K562 (cell line): ENCODE results near the gene NIPSNAP2. TPM values are rescaled to one million over a fixed set of nuclear protein-coding genes. Genes with fewer than 3 reads are reported as not detected.
A peak's percentile ranks its signal among the peaks of the same experiment; 100 is the strongest.

Experiments
- ARID1B ChIP-seq: fragments of 450-650 bp; IDR thresholded peaks from 2 replicates; pipeline ENCODE4 v1.6.1; 2016; ENCODE audit warnings: antibody characterized with exemption, mild to moderate bottlenecking, inconsistent platforms
- CBX1 ChIP-seq: sonication (generic); IDR thresholded peaks from 2 replicates; pipeline ENCODE4 v1.6.1; 2016; ENCODE audit warnings: antibody characterized with exemption, low read depth, mild to moderate bottlenecking
- CREB1 ChIP-seq, 2 experiments: sonication (generic) in 1 of 2; formaldehyde crosslinking in 1 of 2; IDR thresholded peaks; 2 replicates each; pipeline versions ENCODE4 v1.6.1 to v1.8.0; 2012 to 2022; ENCODE audit warnings: inconsistent platforms in 1 of 2, mild to moderate bottlenecking in 1 of 2, missing genetic modification reagents in 1 of 2, moderate library complexity in 1 of 2
- RBFOX2 ChIP-seq: fragments of 200-400 bp; formaldehyde crosslinking; IDR thresholded peaks from 2 replicates; pipeline ENCODE4 v1.6.1; 2017; ENCODE audit warnings: low read depth, mild to moderate bottlenecking, low read length, moderate library complexity
- RBM22 ChIP-seq: fragments of 200-400 bp; formaldehyde crosslinking; IDR thresholded peaks from 2 replicates; pipeline ENCODE4 v1.6.1; 2018; ENCODE audit warnings: low read length, low read depth; ENCODE audit not compliant: poor library complexity, severe bottlenecking
- RFX7 ChIP-seq: fragments of 250-450 bp; sonication (Bioruptor Pico); IDR thresholded peaks from 2 replicates; pipeline ENCODE4 v1.5.1; 2021; ENCODE audit warnings: mild to moderate bottlenecking
- SAFB2 ChIP-seq: fragments of 200-400 bp; formaldehyde crosslinking; IDR thresholded peaks from 2 replicates; pipeline ENCODE4 v1.6.1; 2018; ENCODE audit warnings: borderline replicate concordance, low read length, low read depth, moderate library complexity; ENCODE audit not compliant: severe bottlenecking
- TAF1 ChIP-seq: IDR thresholded peaks from 2 replicates; pipeline ENCODE4 v1.6.1; 2011; ENCODE audit warnings: mild to moderate bottlenecking, low read length, moderate library complexity; ENCODE audit not compliant: insufficient read depth, control insufficient read depth, severe bottlenecking; ENCODE audit errors: extremely low read depth
- U2AF2 ChIP-seq: fragments of 200-400 bp; formaldehyde crosslinking; optimal IDR thresholded peaks from 2 replicates; pipeline ENCODE3; 2017; ENCODE audit warnings: low read depth, mild to moderate bottlenecking, low read length
- polyA plus RNA-seq, 8 experiments: library from polyadenylated mRNA; depleted of rRNA in 4 of 8; stranded (reverse) in 5 of 8; unstranded in 3 of 8; fragments of >200 nt; fragmentation: Nextera tagmentation in 2 of 8; fragmentation: Illumina TruSeq in 1 of 8; extraction: Ambion mirVana in 2 of 8; extraction: Trizol in 1 of 8; gene quantifications; 2 replicates each; pipeline versions ENCODE4 v1.2.1 to v1.2.3, GENCODE V29; 2011 to 2014; ENCODE audit warnings: inconsistent platforms in 1 of 8, missing spikeins in 1 of 8
- total RNA-seq, 7 experiments: library from RNA; depleted of rRNA in 6 of 7; stranded (reverse); fragments of >200 nt in 6 of 7; fragmentation: Illumina TruSeq in 2 of 7; extraction: Trizol in 2 of 7; gene quantifications; 2 replicates each; pipeline versions ENCODE4 v1.2.1 to v1.2.3, GENCODE V29; 2011 to 2021; ENCODE audit warnings: low replicate concordance in 1 of 7
- TF ChIP-seq, protein P1 (sequence below): fragments of 250-450 bp; sonication (Bioruptor Pico); IDR thresholded peaks from 2 replicates; pipeline ENCODE4 v1.8.0; 2021; ENCODE audit warnings: moderate library complexity, mild to moderate bottlenecking, inconsistent platforms
- TF ChIP-seq, protein P2 (sequence below): sonication (generic); formaldehyde crosslinking; IDR thresholded peaks from 2 replicates; pipeline ENCODE4 v1.8.0; 2023; ENCODE audit warnings: missing genetic modification reagents, mild to moderate bottlenecking, borderline replicate concordance
- TF ChIP-seq, protein P3 (sequence below): fragments of 250-450 bp; sonication (Bioruptor Pico); IDR thresholded peaks from 2 replicates; pipeline ENCODE4 v1.4.0; 2020; ENCODE audit warnings: mild to moderate bottlenecking
- TF ChIP-seq, protein P4 (sequence below): sonication (generic); formaldehyde crosslinking; IDR thresholded peaks from 2 replicates; pipeline ENCODE4 v1.8.0; 2022; ENCODE audit warnings: missing genetic modification reagents, mild to moderate bottlenecking, borderline replicate concordance
- TF ChIP-seq, protein P5 (sequence below): fragments of 250-450 bp; sonication (Bioruptor Pico); IDR thresholded peaks from 2 replicates; pipeline ENCODE4 v1.5.0; 2020; ENCODE audit warnings: mild to moderate bottlenecking

Gene NIPSNAP2
- total and polyA plus RNA-seq, 9 of the 15 experiments (the other 6 are each of a cell fraction or from before 2014, with no cell fraction given), result 24.9 to 107 (median 53.0) TPM

DNA sequence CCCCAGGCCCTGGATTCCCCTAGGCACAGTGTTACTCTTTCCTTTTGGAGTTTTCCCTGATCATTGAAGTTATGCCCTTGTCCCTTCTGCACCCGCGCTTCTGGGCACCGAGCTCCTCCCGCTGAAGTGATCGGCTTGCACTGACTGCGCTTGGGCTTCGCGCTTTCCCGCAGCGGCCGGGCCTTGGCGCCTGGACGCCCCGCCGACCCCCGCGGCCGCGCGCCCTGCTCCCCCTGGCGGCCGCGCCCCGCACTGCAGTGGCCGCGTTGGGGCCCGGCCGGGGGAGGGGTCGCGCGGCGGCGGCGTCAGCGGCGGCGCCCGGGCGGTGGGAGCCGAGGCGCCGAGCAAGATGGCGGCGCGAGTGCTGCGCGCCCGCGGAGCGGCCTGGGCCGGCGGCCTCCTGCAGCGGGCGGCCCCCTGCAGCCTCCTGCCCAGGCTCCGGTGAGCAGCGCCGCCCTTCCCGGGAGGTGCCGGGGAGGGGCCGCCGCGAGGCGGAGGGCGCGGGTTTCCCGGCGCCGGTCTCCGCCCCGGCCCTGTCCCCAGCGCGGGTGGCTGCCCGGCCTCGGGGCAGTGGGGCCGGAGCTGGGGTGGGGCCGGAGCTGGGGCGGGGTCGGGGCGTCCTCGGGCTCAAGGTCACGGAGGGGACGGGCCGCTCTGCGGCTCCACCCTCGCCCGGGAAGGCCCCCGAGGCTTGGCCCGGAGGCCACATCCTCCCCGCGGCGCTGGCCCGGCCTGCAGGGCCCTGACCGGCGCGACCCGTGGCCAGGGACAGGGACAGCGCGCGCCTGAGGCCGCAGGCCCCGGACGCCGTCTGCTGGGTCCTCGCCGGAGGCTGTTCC, at the start of gene NIPSNAP2 (continued):
- peak; percentile 86 for TF ChIP-seq RBFOX2
- peak; percentile 82 for TF ChIP-seq CREB1 (IDR thresholded peaks at IDR 0.05)
- TF ChIP-seq CREB1 (CRISPR knock-in tag; IDR thresholded peaks at IDR 0.05), result no peak
- no peak for TF ChIP-seq U2AF2
- TF ChIP-seq TAF1, result peak; percentile 77
- TF ChIP-seq, protein P1, sequence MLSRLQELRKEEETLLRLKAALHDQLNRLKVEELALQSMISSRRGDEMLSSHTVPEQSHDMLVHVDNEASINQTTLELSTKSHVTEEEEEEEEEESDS, result no peak
- TF ChIP-seq RFX7, result no peak
- TF ChIP-seq, protein P2, sequence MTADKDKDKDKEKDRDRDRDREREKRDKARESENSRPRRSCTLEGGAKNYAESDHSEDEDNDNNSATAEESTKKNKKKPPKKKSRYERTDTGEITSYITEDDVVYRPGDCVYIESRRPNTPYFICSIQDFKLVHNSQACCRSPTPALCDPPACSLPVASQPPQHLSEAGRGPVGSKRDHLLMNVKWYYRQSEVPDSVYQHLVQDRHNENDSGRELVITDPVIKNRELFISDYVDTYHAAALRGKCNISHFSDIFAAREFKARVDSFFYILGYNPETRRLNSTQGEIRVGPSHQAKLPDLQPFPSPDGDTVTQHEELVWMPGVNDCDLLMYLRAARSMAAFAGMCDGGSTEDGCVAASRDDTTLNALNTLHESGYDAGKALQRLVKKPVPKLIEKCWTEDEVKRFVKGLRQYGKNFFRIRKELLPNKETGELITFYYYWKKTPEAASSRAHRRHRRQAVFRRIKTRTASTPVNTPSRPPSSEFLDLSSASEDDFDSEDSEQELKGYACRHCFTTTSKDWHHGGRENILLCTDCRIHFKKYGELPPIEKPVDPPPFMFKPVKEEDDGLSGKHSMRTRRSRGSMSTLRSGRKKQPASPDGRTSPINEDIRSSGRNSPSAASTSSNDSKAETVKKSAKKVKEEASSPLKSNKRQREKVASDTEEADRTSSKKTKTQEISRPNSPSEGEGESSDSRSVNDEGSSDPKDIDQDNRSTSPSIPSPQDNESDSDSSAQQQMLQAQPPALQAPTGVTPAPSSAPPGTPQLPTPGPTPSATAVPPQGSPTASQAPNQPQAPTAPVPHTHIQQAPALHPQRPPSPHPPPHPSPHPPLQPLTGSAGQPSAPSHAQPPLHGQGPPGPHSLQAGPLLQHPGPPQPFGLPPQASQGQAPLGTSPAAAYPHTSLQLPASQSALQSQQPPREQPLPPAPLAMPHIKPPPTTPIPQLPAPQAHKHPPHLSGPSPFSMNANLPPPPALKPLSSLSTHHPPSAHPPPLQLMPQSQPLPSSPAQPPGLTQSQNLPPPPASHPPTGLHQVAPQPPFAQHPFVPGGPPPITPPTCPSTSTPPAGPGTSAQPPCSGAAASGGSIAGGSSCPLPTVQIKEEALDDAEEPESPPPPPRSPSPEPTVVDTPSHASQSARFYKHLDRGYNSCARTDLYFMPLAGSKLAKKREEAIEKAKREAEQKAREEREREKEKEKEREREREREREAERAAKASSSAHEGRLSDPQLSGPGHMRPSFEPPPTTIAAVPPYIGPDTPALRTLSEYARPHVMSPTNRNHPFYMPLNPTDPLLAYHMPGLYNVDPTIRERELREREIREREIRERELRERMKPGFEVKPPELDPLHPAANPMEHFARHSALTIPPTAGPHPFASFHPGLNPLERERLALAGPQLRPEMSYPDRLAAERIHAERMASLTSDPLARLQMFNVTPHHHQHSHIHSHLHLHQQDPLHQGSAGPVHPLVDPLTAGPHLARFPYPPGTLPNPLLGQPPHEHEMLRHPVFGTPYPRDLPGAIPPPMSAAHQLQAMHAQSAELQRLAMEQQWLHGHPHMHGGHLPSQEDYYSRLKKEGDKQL (CRISPR knock-in tag), result no peak
- TF ChIP-seq, protein P3, sequence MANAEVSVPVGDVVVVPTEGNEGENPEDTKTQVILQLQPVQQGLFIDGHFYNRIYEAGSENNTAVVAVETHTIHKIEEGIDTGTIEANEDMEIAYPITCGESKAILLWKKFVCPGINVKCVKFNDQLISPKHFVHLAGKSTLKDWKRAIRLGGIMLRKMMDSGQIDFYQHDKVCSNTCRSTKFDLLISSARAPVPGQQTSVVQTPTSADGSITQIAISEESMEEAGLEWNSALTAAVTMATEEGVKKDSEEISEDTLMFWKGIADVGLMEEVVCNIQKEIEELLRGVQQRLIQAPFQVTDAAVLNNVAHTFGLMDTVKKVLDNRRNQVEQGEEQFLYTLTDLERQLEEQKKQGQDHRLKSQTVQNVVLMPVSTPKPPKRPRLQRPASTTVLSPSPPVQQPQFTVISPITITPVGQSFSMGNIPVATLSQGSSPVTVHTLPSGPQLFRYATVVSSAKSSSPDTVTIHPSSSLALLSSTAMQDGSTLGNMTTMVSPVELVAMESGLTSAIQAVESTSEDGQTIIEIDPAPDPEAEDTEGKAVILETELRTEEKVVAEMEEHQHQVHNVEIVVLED (CRISPR knock-in tag), result peak; percentile 56; the same call in 1 of the 2 replicates
- no peak for TF ChIP-seq RBM22
- no peak for TF ChIP-seq SAFB2
- TF ChIP-seq CBX1, result peak; percentile 12; the same call in 1 of the 2 replicates
- no peak for TF ChIP-seq ARID1B
- TF ChIP-seq, protein P4, sequence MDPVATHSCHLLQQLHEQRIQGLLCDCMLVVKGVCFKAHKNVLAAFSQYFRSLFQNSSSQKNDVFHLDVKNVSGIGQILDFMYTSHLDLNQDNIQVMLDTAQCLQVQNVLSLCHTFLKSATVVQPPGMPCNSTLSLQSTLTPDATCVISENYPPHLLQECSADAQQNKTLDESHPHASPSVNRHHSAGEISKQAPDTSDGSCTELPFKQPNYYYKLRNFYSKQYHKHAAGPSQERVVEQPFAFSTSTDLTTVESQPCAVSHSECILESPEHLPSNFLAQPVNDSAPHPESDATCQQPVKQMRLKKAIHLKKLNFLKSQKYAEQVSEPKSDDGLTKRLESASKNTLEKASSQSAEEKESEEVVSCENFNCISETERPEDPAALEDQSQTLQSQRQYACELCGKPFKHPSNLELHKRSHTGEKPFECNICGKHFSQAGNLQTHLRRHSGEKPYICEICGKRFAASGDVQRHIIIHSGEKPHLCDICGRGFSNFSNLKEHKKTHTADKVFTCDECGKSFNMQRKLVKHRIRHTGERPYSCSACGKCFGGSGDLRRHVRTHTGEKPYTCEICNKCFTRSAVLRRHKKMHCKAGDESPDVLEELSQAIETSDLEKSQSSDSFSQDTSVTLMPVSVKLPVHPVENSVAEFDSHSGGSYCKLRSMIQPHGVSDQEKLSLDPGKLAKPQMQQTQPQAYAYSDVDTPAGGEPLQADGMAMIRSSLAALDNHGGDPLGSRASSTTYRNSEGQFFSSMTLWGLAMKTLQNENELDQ (CRISPR knock-in tag), result no peak
- TF ChIP-seq, protein P5, sequence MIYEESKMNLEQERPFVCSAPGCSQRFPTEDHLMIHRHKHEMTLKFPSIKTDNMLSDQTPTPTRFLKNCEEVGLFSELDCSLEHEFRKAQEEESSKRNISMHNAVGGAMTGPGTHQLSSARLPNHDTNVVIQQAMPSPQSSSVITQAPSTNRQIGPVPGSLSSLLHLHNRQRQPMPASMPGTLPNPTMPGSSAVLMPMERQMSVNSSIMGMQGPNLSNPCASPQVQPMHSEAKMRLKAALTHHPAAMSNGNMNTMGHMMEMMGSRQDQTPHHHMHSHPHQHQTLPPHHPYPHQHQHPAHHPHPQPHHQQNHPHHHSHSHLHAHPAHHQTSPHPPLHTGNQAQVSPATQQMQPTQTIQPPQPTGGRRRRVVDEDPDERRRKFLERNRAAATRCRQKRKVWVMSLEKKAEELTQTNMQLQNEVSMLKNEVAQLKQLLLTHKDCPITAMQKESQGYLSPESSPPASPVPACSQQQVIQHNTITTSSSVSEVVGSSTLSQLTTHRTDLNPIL, result no peak
